GM12878 (cell line): ENCODE measurements around the gene CYP1A2. TPM values are rescaled to one million over a fixed set of nuclear protein-coding genes. Genes with fewer than 3 reads are reported as not detected.

Source experiments
- ATAC-seq: fragments of 200-7000 bp; cut with Tn5 transposase; 3 replicates; pipeline ENCODE4 v1.9.1; 2020; ENCODE audit warnings: mild to moderate bottlenecking, moderate library complexity
- BruUV-seq: library from RNA; stranded (reverse); fragments of 400-500 nt; replicated peaks from 2 replicates; lab custom pipeline; 2021; lab: Mats Ljungman, UMichigan
- CTCF ChIA-PET: fragments of 300-600 bp; sonication (Branson Sonifier 250); formaldehyde crosslinking; extraction: SDS; loops from one replicate; lab custom pipeline; 2021; ENCODE audit warnings: inconsistent platforms; lab: Yijun Ruan, JAX
- POLR2A ChIA-PET: fragments of 350-600 bp; formaldehyde crosslinking; extraction: SDS; loops from one replicate; lab custom pipeline; 2021; ENCODE audit warnings: inconsistent platforms; lab: Charles Lee
- RAD21 ChIA-PET: fragments of 300-600 bp; sonication (Branson Sonifier 250); formaldehyde crosslinking; loops from one replicate; lab custom pipeline; 2023; ENCODE audit warnings: antibody characterized with exemption; ENCODE audit not compliant: unreplicated experiment; lab: Charles Lee
- SMC1A ChIA-PET: fragments of 300-600 bp; sonication (Branson Sonifier 250); formaldehyde crosslinking; loops from one replicate; lab custom pipeline; 2023; ENCODE audit not compliant: unreplicated experiment, uncharacterized antibody; lab: Charles Lee
- DNase-seq: peaks from one replicate; pipeline ENCODE4 v3.0.0-alpha.2; 2011; ENCODE audit warnings: low read depth, low spot score
- FAIRE-seq: peaks from 3 replicates; lab custom pipeline; 2011; peaks lifted over from hg19 to GRCh38; lab: Jason Lieb, UNC
- H2AFZ ChIP-seq: 2 replicates; pipeline ENCODE4 v1.6.0; 2011; ENCODE audit warnings: low read depth, low read length, control low read depth; ENCODE audit not compliant: control insufficient read depth
- H3K27ac ChIP-seq: 2 replicates; pipeline ENCODE4 v1.5.1; 2011; ENCODE audit warnings: control low read depth; ENCODE audit not compliant: control insufficient read depth, insufficient read depth
- H3K27me3 ChIP-seq, 2 experiments: replicated peaks in 1 of 2; 2 replicates each; pipeline versions ENCODE4 v1.6.0 to v1.6.1; 2011; ENCODE audit warnings: low read length in 1 of 2; ENCODE audit not compliant: control insufficient read depth in 2 of 2, insufficient read depth in 2 of 2
- H3K36me3 ChIP-seq, 2 experiments: 2 replicates each; pipeline ENCODE4 v1.5.1; 2011; ENCODE audit warnings: low read length in 1 of 2; ENCODE audit not compliant: control insufficient read depth in 2 of 2, insufficient read depth in 2 of 2
- H3K4me1 ChIP-seq: 2 replicates; pipeline ENCODE4 v1.6.1; 2011; ENCODE audit warnings: mild to moderate bottlenecking, low read length, moderate library complexity, mixed read lengths; ENCODE audit not compliant: control insufficient read depth, insufficient read depth
- H3K4me2 ChIP-seq: 2 replicates; pipeline ENCODE4 v1.6.0; 2011; ENCODE audit warnings: control low read depth; ENCODE audit not compliant: control insufficient read depth, insufficient read depth
- H3K4me3 ChIP-seq: fragments of 200-600 bp; sonication (generic); 2 replicates; pipeline ENCODE4 v1.5.1; 2016
- H3K79me2 ChIP-seq: 2 replicates; pipeline ENCODE4 v1.6.0; 2011; ENCODE audit warnings: low read length; ENCODE audit not compliant: control insufficient read depth, insufficient read depth
- H3K9ac ChIP-seq: 2 replicates; pipeline ENCODE4 v1.8.0; 2011; ENCODE audit warnings: low read length, control low read depth, mixed read lengths; ENCODE audit not compliant: control insufficient read depth, insufficient read depth
- H3K9me3 ChIP-seq: replicated peaks from 3 replicates; pipeline ENCODE4 v1.5.1; 2011; ENCODE audit warnings: mild to moderate bottlenecking, low read length; ENCODE audit not compliant: control insufficient read depth, insufficient read depth
- H4K20me1 ChIP-seq: 2 replicates; pipeline ENCODE4 v1.6.0; 2011; ENCODE audit not compliant: control insufficient read depth, insufficient read depth
- BACH1 ChIP-seq: fragments of 450-650 bp; IDR thresholded peaks from 2 replicates; pipeline ENCODE4 v1.6.1; 2017; ENCODE audit warnings: mild to moderate bottlenecking, borderline replicate concordance
- NRF1 ChIP-seq: conservative IDR thresholded peaks from 2 replicates; pipeline ENCODE4 v1.6.1; 2011; ENCODE audit warnings: mild to moderate bottlenecking, low read depth, low read length, improper control_type of control experiment
- PBX3 ChIP-seq: IDR thresholded peaks from 2 replicates; pipeline ENCODE4 v1.6.1; 2011; ENCODE audit warnings: mild to moderate bottlenecking, low read depth, low read length, moderate library complexity; ENCODE audit not compliant: insufficient replicate concordance
- PRDM15 ChIP-seq: fragments of 450-650 bp; formaldehyde crosslinking; IDR thresholded peaks from 2 replicates; pipeline ENCODE4 v1.4.0; 2020; ENCODE audit warnings: mild to moderate bottlenecking, moderate library complexity
- RFX5 ChIP-seq: IDR thresholded peaks from 2 replicates; pipeline ENCODE4 v1.6.1; 2011; ENCODE audit warnings: low read depth, low read length, improper control_type of control experiment
- ZNF24 ChIP-seq: fragments of 450-650 bp; IDR thresholded peaks from 2 replicates; pipeline ENCODE4 v1.6.1; 2017; ENCODE audit warnings: antibody characterized with exemption, mild to moderate bottlenecking
- WGBS: methylation state at CpG from one replicate; pipeline ENCODE4 v1.1.6; 2016; ENCODE audit warnings: low lambda C conversion rate; ENCODE audit not compliant: insufficient replicate concordance, insufficient coverage; ENCODE audit errors: missing lambda C conversion rate; 5-methylcytosine and 5-hydroxymethylcytosine counted together
- in situ Hi-C: fragments of 300-500 bp; cut with MboI; formaldehyde crosslinking; loops from 9 replicates; pipeline ENCODE4 v1.14.3; 2018; ENCODE audit warnings: mixed read lengths
- intact Hi-C: fragments of 100-400 bp; cut with micrococcal nuclease; formaldehyde crosslinking; loops from one replicate; pipeline ENCODE4 v1.14.2; 2022; ENCODE audit not compliant: unreplicated experiment
- polyA plus RNA-seq, 11 experiments: library from polyadenylated mRNA; depleted of rRNA in 4 of 11; unstranded in 6 of 11; stranded (reverse) in 5 of 11; fragments of >200 nt; fragmentation: Nextera tagmentation in 4 of 11; fragmentation: Illumina TruSeq in 1 of 11; extraction: Ambion mirVana in 4 of 11; extraction: Trizol in 1 of 11; gene quantifications; 1 replicate in 1 of 11; 2 replicates in 10 of 11; pipeline versions ENCODE4 v1.2.1 to v1.2.3, GENCODE V29; 2011 to 2016; ENCODE audit warnings: inconsistent platforms in 2 of 11, missing spikeins in 2 of 11, low read depth in 1 of 11
- total RNA-seq, 4 experiments: library from RNA; depleted of rRNA in 3 of 4; stranded (reverse); fragments of >200 nt in 3 of 4; fragmentation: Illumina TruSeq in 1 of 4; extraction: Trizol in 1 of 4; gene quantifications; 2 replicates each; pipeline versions ENCODE4 v1.2.1 to v1.2.3, GENCODE V29; 2013 to 2021

Gene CYP1A2
- total and polyA plus RNA-seq, 10 of the 15 experiments (the other 5 are each of a cell fraction or from before 2014, with no cell fraction given) = 0.03 to 0.09 (median 0.05) TPM; not detected in 7

- TF ChIP-seq PRDM15 (CRISPR knock-in tag) = no peak
Observed at GRCh38 chr15:74724570-74725224, 23.9 kb upstream of the CYP1A2 start (continued).

DNA sequence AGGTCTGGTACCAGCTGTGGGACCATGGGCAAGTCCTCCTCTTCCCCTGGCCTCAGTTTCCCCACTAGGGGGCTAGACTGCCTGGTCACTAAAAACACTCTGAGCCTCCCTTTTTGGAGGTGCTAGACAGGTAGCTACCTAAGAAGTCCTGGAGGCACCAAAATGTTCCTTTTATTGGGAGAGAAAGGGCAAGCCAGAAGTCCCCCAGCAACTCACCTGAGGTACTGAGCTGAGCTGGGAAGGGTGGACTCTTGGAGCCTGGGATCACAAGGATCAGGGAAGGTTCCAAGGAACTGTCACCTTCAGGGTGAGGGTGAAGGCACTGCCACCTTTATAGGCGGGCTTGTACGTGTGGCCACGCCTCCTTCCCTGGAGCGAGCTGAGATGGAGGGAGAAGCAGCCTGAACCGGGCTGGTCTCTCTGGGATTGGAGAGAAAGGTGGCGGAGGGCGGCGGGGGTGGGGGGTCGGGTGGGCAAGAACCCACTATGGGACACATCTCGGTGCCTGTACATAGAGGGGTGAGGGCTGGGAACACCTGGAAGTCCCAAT lies 23.3 kb upstream of the CYP1A2 start, which contains the start of gene CYP1A1:
Gene CYP1A1, minus strand, starts transcription at position 304 of the 550 bp plus-strand sequence. CDS start 2,431 bp downstream, outside the sequence.
- Histone ChIP-seq H3K79me2 (no peaks in the 10 kb centered on the region), H3K9me3 (no peaks in the 10 kb centered on the region), H3K36me3 (no peaks in the 10 kb centered on the region), H3K4me3 (peak within 1 kb of the TSS; percentile 50; the same call in 1 of the 2 replicates), H3K27ac (no peak within 1 kb of the TSS), H3K4me1 (peaks cover 4% of the 10 kb centered on the region), H2AFZ (peak within 1 kb of the TSS; percentile 80), H3K27me3 (peaks cover 0 to 3% of the 10 kb centered on the region in 2 experiments; a peak in 3 of 4 replicates), H3K4me2 (peak within 1 kb of the TSS; percentile 92), H3K9ac (peak within 1 kb of the TSS; percentile 34; the same call in 1 of the 2 replicates), H4K20me1 (no peaks in the 10 kb centered on the region)
- FAIRE-seq (no peak), ATAC-seq (peak; percentile 65), DNase-seq (no peak)
- TF ChIP-seq PBX3 (no peak), RFX5 (no peak), NRF1 (no peak), BACH1 (no peak), ZNF24 (no peak)
- in situ Hi-C loops = no loop called here
- ChIA-PET RAD21 (no interaction called here), SMC1A (no interaction called here), POLR2A (interaction anchor here (0.8 kb wide), 1 partner anchor 722 kb away, joined by 3 read pairs; no protein-coding TSS in a partner anchor), CTCF (no interaction called here)
- intact Hi-C loops = no loop called here
- no TSS peak for BruUV-seq
- WGBS = 0% methylated on average over 8 of the region's 10 CpGs
